Body of pancreas (tissue), 4 donors: ENCODE results near the gene NECTIN1.

Source experiments
- CTCF ChIP-seq, 7 experiments: fragments of 450-650 bp in 4 of 7; fragments of 200-600 bp in 3 of 7; sonication (generic) in 3 of 7; IDR thresholded peaks; one replicate each; pipeline ENCODE4 v1.5.1; 2016 to 2019; ENCODE audit warnings: antibody characterized with exemption in 7 of 7
- POLR2A ChIP-seq, 3 donors: fragments of 450-650 bp; IDR thresholded peaks; one replicate each; pipeline ENCODE4 v1.6.1; 2016; ENCODE audit warnings: antibody characterized with exemption in 3 of 3, mild to moderate bottlenecking in 2 of 3

GRCh38 chr11:119726585-119727522 lies 2.1 kb downstream of the NECTIN1 start:
- TF ChIP-seq CTCF (IDR thresholded peaks at IDR 0.05) (no peak), POLR2A (IDR thresholded peaks at IDR 0.05) (no peak)
